Measurements from ENCODE around the gene LLGL2.
"Not testable (repeated sequence)": the region's sequence is repeated elsewhere in the genome, so short reads cannot be mapped to it uniquely, and the experiment has no call there.

LLGL2 gene

GRCh38 chr17:75524970-75525805 lies at the start of gene LLGL2:
LLGL2 (plus strand) TSS chr17:75525697; CDS start chr17:75543427, 17,730 bp downstream.
- DNase-seq = peak; percentile 90

GRCh38 chr17:75475851-75476250 lies 49.6 kb upstream of the LLGL2 start:
- no peak for DNase-seq

DNA sequence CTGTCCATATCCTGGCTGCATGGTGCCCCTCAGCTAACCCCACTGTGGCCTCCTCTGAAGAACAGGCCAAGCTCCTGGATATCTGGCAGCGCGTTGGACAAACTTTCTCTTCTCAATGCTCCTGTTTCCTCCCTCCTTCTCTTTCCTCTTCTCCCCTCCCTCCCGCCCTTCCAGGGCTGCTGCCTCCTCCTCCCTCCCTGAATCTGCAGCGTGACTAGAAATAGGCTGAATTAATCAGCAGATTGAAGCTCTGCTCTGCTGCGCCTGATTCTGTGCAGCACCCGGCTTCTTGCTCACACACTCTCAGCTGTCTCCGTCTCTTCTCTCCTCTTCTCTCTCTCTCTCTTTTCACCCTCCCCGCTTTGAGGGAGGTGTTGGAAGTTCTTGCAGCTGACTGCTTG lies 49.2 kb upstream of the LLGL2 start:
- no peak for DNase-seq

DNA sequence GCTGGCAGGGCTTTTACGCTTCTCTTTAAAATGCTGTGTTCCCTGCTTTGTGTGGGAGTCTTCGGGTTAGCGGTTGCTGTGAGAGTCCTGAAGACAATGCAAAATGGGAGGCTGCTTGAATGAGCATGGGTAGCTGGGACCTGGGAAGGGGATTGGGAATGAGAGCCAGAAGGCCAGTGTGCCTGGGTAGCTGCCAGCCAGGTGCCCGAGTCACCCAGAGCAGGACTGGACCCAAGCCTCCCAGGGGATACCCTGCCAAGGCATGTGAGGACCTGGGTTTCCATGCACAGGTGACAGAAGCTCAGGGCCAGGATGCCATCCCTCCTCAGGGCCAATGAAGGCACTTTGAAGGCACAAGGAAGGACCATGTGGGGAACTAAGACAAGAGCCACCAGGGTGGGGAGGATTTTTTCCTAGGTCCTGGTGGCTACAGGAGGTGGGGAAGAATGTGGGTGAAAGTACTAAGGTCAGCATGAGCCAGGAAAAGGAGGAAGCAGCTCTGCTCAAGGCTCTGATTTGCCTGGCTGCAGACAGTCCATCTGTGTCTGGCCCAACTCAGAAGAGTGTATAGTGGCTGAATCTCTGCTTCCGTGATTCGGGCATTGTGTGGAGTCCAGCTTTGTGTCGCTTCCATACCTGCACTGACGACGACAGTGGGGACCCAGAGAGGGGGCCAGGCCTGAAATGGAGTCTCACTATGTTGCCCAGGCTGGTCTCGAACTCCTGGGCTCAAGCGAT lies 48.6 kb upstream of the LLGL2 start:
- DNase-seq = no peak

DNA sequence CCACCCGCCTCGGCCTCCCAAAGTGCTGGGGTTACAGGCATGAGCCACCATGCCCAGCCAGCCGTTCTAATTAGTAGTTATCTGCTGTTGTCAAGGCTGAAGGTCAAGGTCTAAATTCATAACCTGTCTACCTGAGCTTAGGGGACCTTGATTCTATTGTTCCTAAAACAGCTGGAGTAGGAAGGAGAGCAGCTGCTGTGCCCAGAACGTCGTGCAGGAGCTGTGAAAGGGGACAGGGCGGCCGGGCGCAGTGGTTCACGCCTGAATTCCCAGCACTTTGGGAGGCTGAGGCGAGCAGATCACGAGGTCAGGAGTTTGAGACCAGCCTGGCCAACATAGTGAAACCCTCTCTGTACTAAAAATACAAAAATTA lies 48.0 kb upstream of the LLGL2 start:
- DNase-seq = not testable (repeated sequence)

- DNase-seq = no peak
These were observed 47.0 kb upstream of the LLGL2 start for GRCh38 chr17:75478508-75478907.

DNA sequence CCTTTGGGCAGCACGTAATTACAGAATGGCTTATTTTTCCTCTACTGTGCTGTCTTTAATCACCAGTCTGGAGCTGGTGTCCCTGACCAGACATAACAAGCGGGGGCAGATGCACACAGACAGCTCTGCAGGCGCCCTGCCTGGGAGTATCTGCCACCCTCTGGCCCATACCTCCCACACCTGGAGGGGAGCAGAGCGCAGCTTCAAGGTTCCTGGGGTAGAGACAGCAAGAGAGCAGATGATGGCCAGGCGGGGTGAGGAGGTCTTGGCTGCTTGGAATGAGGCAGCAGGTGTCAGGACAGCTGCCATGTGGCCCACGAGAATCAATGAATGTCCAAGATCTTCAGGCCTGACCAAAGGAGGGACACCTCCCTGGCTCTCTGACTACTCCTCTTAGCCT lies 45.2 kb upstream of the LLGL2 start:
- no peak for DNase-seq

GRCh38 chr17:75481194-75482068 lies 44.1 kb upstream of the LLGL2 start:
- DNase-seq = no peak

DNA sequence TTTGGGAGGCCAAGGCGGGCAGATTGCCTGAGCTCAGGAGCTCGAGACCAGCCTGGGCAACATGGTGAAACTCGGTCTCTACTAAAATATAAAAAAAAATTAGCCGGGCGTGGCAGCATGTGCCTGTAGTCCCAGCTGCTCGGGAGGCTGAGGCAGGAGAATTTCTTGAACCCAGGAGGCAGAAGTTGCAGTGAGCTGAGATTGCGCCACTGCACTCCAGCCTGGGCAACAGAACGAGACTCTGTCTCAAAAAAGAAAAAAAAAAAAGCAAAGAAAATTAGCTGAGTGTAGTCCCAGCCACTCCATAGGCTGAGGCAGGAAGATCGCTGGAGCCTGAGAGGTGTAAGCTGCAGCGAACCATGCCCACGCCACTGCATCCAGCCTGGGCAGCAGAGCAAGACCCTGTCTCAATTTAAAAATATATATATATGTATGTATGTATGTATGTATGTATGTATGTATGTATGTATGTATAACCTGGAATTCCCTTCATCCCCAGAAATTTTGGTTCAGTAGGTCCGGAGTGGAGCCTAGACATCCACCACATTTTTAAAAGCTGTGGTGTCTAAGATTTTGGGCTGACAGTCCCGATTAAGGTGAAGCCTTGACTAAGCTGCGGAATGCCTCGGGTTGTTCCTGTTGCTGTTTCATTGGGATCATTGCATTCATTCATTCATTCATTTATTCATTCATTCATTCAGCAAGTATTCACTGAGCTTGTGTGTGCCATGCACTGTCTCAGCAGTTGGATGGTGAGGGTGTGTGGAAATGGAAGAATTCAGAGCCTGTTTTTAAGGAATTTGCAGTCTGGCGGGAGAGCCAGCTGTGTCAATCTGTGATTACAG lies 43.2 kb upstream of the LLGL2 start:
- DNase-seq = no peak

GRCh38 chr17:75485688-75486087 lies 39.8 kb upstream of the LLGL2 start:
- DNase-seq = no peak

- no peak for DNase-seq
These were observed 39.3 kb upstream of the LLGL2 start for GRCh38 chr17:75486151-75486550.

DNA sequence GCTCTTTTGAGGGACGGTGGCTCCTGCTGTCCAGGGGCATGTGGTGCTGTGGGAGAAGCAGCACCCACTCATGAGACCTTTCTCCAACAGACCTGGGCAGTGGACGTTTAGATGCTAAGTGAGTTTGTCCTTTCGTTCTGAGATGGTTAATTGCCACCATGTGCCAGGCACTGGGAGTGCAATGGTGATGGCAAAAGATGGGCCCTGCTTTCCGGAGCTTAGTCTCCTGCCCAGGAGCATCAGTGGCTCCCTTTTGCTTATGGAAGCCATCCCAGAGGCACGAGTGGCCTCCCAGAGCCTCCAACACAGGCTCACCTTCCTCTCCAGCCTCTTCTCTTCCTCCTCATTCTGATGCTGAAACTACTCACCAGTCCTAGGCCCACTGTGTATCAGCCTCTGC lies 38.5 kb upstream of the LLGL2 start:
- DNase-seq = no peak

- no peak for DNase-seq
These were observed 38.0 kb upstream of the LLGL2 start for GRCh38 chr17:75487351-75488070.

- no peak for DNase-seq
These were observed 36.6 kb upstream of the LLGL2 start for GRCh38 chr17:75488693-75489510.

GRCh38 chr17:75489511-75489955 lies 36.0 kb upstream of the LLGL2 start:
- DNase-seq = no peak

- DNase-seq = no peak
These were observed 35.2 kb upstream of the LLGL2 start for GRCh38 chr17:75490173-75490743.

- DNase-seq = no peak
These were observed 34.4 kb upstream of the LLGL2 start for GRCh38 chr17:75490953-75491649.

- DNase-seq = no peak
These were observed 33.8 kb upstream of the LLGL2 start for GRCh38 chr17:75491680-75492079.

DNA sequence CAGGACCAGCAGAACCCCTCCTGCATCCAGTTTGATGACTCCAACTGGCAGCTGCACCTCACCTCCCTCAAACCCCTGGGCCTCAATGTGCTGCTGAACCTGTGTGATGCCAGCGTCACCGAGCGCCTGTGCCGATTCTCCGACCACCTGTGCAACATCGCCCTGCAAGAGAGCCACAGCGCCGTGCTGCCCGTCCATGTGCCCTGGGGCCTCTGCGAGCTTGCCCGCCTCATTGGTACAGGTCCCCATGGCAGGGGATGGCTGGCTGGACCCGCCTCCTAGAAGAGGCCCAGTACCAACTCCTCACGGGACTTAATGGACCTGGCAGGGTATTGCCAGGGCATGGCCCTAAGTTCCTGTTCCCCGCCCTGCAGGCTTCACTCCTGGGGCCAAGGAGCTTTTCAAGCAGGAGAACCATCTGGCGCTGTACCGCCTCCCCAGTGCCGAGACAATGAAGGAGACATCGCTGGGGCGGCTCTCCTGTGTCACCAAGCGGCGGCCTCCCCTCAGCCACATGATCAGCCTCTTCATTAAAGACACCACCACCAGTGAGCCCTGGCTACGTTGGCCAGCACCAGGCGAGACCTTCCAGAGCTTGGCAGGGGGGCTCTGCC lies 32.8 kb upstream of the LLGL2 start:
- no peak for DNase-seq

Measured in NCI-H2107 (cell line).